Gastroesophageal sphincter (tissue), 3 donors: ENCODE data around the gene SLC24A3.

Experiments used
- CTCF ChIP-seq, 4 experiments: fragments of 200-600 bp in 2 of 4; fragments of 450-650 bp in 2 of 4; sonication (generic) in 1 of 4; IDR thresholded peaks; one replicate each; pipeline ENCODE4 v1.5.1; 2017 to 2019; ENCODE audit warnings: antibody characterized with exemption in 4 of 4, mild to moderate bottlenecking in 2 of 4, moderate library complexity in 2 of 4
- POLR2AphosphoS5 ChIP-seq: sonication (generic); formaldehyde crosslinking; IDR thresholded peaks from one replicate; pipeline ENCODE4 v1.6.1; 2017; ENCODE audit warnings: antibody characterized with exemption

GRCh38 chr20:19539191-19539590 lies 326.7 kb downstream of the SLC24A3 start:
- TF ChIP-seq CTCF (IDR thresholded peaks at IDR 0.05) (no peak), POLR2AphosphoS5 (no peak)
